ENCODE results near the gene SOHLH1.

The SOHLH1 gene

DNA sequence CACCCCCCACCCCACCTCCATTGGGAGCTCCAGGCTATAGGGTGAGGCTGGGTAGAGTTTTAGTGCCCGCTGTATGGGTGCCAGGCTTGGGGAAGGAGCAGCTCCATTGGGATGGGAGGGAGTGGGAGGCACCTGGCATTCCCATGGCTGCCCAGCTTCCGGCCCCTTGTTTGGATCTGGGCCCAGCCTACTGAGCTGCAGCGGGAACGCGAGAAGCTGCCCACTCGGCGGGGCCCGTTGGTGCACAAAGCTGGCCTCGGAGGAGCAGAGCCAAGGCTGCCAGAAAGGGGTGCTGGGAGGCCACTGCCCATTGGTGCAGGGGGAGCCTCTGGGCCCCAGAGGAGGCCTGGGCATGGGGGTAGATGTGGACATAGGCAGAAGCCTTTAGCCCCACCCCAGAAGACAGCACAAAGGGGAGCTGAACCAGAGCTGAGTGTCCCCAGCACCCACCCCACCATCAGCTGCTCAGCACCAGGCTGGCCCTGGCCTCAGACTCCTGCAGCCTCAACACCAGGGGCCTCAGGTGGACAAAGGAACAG lies 31.7 kb downstream of the SOHLH1 start:
- no peak overlapping the region for H3K27ac ChIP-seq
- TF ChIP-seq, protein P1, sequence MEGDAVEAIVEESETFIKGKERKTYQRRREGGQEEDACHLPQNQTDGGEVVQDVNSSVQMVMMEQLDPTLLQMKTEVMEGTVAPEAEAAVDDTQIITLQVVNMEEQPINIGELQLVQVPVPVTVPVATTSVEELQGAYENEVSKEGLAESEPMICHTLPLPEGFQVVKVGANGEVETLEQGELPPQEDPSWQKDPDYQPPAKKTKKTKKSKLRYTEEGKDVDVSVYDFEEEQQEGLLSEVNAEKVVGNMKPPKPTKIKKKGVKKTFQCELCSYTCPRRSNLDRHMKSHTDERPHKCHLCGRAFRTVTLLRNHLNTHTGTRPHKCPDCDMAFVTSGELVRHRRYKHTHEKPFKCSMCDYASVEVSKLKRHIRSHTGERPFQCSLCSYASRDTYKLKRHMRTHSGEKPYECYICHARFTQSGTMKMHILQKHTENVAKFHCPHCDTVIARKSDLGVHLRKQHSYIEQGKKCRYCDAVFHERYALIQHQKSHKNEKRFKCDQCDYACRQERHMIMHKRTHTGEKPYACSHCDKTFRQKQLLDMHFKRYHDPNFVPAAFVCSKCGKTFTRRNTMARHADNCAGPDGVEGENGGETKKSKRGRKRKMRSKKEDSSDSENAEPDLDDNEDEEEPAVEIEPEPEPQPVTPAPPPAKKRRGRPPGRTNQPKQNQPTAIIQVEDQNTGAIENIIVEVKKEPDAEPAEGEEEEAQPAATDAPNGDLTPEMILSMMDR (conservative IDR thresholded peaks at IDR 0.05), result no peak

DNA sequence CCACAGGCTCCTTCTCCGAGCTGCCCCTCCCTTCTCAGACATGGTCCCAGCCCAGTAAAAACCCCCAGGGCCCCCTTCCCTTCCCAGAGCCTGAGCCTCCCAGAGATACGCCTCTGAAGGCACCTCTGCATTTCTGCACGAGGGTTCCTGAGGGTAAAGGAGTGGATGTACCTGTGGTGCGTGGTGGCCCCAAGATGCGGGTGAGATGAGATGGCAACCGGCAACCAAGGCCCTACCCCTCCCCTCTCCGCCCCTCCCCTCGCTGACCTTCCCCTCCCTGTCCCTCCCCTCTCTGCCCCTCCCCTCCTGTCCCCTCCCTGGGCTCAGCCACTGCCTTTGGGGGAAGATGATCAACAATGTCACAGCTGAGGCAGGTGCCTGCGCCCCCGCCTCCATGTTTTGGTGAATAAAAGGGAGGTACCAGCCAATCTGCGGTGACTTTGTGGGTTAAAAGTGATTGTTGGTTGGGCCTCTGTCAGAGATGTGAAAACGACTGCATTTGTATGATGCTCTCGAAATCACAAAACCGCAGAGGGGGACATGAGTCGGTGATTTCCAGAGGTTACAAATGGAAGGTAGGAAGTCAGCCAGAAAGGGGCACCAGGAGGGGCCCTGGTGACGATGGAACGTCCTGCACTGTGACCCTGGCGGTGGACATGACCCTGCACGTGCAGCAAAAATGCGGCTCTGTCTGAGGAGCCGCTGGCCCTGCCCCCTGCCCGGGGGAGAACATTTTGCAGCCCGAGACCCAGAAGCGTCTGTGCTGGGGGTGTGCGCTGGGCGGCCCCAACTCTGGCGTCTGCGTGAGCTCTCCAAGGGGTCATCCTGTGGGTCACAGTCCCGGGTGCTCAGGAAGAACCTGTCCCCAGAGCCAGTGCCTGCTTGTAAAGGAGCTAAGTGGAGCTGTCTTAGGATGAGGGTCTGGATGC lies 32.5 kb downstream of the SOHLH1 start:
- TF ChIP-seq, protein P1 (conservative IDR thresholded peaks at IDR 0.05), result no peak
- no peak overlapping the region for H3K27ac ChIP-seq

DNA sequence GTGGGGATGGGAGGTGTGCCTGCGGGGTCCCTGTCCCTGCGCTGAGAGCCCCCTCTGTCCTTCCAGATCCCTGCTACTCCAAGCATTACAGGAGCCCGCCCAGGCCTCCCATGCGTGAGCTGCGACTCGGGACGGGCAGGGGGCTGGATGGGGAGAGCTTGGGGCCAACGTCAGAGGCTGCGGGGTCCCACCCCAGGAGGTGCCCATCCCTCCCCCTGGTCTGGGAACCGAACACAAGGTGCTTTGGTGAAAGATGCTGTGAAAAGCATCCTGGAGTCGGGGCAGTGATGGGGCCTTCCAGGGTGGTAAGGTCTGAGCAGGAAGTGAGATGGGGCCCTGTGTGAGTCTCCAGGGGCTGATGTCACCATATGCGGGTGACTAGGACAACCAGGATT lies 33.5 kb downstream of the SOHLH1 start:
- TF ChIP-seq, protein P1 (conservative IDR thresholded peaks at IDR 0.05), result no peak

DNA sequence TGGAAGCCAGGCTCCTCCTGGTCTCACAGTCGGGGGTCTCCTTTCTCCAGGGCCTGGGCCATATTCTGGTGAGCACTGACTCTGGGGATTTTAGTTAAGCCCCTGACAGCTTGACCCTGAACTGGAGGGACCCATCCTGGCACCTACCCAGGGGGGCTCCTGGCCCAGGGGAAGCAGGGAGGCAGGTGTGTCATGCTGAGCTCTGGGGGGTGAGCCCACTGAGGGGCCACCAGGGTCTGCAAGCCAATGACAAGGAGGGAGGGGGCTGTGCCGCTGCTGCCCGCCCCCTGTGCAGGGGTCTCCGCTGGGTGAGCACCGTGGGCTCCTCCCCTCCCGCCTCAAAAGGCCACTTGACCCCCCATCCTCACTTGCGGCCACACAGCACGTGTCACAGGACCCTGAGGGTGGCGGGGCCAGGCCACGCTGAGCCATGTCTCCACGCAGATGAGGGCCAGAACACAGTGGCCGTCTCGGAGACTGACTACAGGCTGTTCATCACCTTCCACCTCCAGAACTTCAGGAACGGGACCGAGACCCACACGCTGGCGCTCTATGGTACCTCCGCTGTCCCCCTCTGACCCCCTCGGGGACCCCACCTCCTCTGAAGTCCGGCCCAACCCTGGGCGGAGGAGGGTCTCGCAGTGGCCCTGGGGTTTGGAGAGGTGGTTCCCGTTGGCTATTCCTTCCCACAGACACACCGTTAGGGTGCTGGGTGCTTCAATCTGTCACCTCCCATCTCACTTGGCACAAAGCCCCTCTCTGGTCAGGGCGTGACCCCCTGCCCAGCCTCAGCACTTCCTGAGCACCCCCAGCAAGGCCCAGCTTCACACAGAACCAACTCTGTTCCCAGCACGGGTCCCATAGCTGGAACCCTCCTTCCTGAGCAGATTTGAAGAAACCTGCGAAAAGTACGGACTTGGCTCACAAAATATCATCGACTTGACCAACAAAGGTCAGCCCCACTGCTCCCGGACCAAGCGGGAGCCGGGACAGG lies 34.2 kb downstream of the SOHLH1 start:
- TF ChIP-seq, protein P1 (conservative IDR thresholded peaks at IDR 0.05), result no peak
- no peak overlapping the region for H3K27ac ChIP-seq

More for the DNA sequence above, 33.5 kb downstream of the SOHLH1 start:
- no peak overlapping the region for H3K27ac ChIP-seq

DNA sequence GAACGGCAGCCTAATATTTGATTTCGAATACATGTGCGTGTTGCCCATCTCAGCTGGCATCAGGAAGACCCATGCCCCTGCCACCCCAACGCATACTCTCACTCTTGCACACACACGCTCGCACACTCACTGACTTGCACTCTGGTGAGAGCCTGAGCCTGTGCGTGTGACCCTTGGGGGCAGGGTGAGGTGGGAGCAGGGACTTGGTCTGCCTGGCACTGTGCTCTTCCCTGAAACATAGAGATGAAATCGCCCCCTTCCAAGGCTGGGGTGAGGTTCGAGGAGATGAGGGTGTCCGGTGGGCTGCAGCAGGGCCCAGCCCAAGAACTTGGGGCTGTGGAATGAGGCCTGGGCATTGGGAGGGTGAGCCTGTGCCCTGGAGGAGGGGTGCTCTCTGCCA lies 35.0 kb downstream of the SOHLH1 start:
- no peak overlapping the region for H3K27ac ChIP-seq
- TF ChIP-seq, protein P1 (conservative IDR thresholded peaks at IDR 0.05), result no peak

DNA sequence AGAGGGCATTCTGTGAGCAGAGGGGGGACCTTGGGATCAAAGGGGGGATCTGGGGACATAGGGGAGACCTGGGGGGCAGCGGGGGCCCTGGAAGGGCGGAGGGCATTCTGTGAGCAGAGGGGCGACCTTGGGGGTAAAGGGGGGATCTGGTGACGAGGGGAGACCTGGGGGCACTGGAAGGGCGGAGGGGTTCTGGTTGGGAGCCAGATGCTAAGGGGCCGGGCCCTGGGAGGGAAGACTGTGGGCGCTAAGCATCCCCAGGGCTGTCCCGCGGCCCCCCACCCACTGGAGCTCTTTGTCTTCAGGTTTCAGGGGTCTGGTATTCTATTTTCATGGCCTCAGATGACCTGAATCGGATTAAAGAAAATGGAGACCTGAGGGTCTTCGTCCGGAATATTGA lies 35.4 kb downstream of the SOHLH1 start:
- no peak overlapping the region for H3K27ac ChIP-seq
- TF ChIP-seq, protein P1 (conservative IDR thresholded peaks at IDR 0.05), result no peak

DNA sequence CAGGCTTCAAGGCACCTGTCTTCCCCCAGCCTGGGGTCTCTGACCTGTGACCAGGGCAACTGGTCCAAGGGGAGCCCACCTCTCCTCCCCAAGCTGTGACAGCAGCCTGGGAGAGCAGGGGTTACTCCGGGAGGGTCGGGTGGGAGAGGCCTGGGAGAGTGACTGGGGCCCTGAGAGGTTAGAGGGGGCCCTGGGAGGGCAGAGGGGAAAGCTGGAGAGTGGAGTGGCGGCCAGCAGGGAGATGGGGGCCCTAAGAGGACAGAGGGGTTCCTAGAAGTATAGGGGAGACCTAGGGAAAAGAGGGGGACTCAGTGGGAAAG lies 35.9 kb downstream of the SOHLH1 start:
- H3K27ac ChIP-seq, result no peak overlapping the region
- TF ChIP-seq, protein P1 (conservative IDR thresholded peaks at IDR 0.05), result no peak
